Vagina (tissue), 2 donors: ENCODE measurements around the gene PDE7B. TPM values are rescaled to one million over a fixed set of nuclear protein-coding genes. Genes with fewer than 3 reads are reported as not detected.
"Not testable (repeated sequence)": the region's sequence is repeated elsewhere in the genome, so short reads cannot be mapped to it uniquely, and the experiment has no call there.

Source experiments
- DNase-seq, 2 donors: peaks; one replicate each; pipeline ENCODE4 v3.0.0-alpha.2; 2017; ENCODE audit errors: extremely low spot score in 2 of 2
- H3K27ac ChIP-seq: fragments of 200-600 bp; sonication (generic); one replicate; pipeline ENCODE4 v1.5.1; 2019
- H3K27me3 ChIP-seq: fragments of 200-600 bp; sonication (generic); one replicate; pipeline ENCODE4 v1.5.1; 2019
- H3K36me3 ChIP-seq, 2 donors: fragments of 200-600 bp; sonication (generic); one replicate each; pipeline ENCODE4 v1.5.1; 2017 to 2019
- H3K4me1 ChIP-seq: fragments of 200-600 bp; sonication (generic); one replicate; pipeline ENCODE4 v1.5.1; 2019
- H3K4me3 ChIP-seq, 2 donors: fragments of 200-600 bp; sonication (generic); 1 replicate in 1 of 2; 2 replicates in 1 of 2; pipeline ENCODE4 v1.5.1; 2016 to 2019
- H3K9me3 ChIP-seq: fragments of 200-600 bp; sonication (generic); one replicate; pipeline ENCODE4 v1.5.1; 2019
- POLR2A ChIP-seq, 2 donors: fragments of 450-650 bp; IDR thresholded peaks; one replicate each; pipeline ENCODE4 v1.6.1; 2017; ENCODE audit warnings: antibody characterized with exemption in 2 of 2, mild to moderate bottlenecking in 2 of 2, moderate library complexity in 2 of 2
- POLR2AphosphoS5 ChIP-seq, 2 donors: sonication (generic); formaldehyde crosslinking; IDR thresholded peaks; one replicate each; pipeline ENCODE4 v1.9.0; 2017; ENCODE audit warnings: antibody characterized with exemption in 2 of 2, mild to moderate bottlenecking in 2 of 2, low read depth in 1 of 2; ENCODE audit not compliant: insufficient read depth in 1 of 2
- intact Hi-C: fragments of 100-400 bp; cut with DNase I; formaldehyde crosslinking; loops from one replicate; pipeline ENCODE4 v1.15.1; 2023
- total RNA-seq: library from RNA; depleted of rRNA; stranded (reverse); fragments of >200 nt; gene quantifications from one replicate; pipeline ENCODE4 v1.2.3, GENCODE V29; 2016
- TF ChIP-seq, protein P1 (sequence below), 3 experiments: fragments of 450-650 bp in 2 of 3; fragments of 200-600 bp in 1 of 3; sonication (generic) in 1 of 3; IDR thresholded peaks; one replicate each; pipeline ENCODE4 v1.5.1; 2017 to 2019; ENCODE audit warnings: antibody characterized with exemption in 3 of 3, mild to moderate bottlenecking in 2 of 3, moderate library complexity in 2 of 3

Gene PDE7B
- total RNA-seq, 1 donor from 2014 or later = 6.9 TPM

DNA sequence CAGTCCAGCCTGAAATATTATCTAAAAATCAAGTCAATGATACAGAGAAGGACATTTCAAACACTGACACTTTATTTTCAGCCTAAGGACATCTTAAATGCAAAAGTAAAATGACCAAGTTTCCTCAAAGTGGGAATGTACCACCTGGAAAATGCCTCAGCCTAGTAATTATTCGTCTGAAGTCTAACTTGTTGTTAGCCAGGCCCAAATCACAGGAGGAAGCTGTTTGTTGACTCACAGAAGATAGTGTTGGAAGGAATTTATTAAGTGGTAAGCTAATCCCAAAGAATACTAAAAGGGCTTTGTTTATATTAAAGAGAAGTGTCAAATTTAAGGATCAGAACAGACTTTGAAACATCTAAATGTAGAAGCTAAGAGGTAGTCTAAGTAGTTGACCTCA is 2.5 kb downstream of the PDE7B start:
- H3K27ac ChIP-seq = no peak overlapping the region
- no peak for DNase-seq
- H3K9me3 ChIP-seq = no peaks in the 10 kb centered on the region
- intact Hi-C loops = no loop called here
- H3K4me3 ChIP-seq = no peak overlapping the region
- no peaks in the 10 kb centered on the region for H3K27me3 ChIP-seq
- TF ChIP-seq POLR2A (IDR thresholded peaks at IDR 0.05) (no peak), POLR2AphosphoS5 (IDR thresholded peaks at IDR 0.05; ENCODE audit: insufficient read depth in 1 of 2, low read depth in 1 of 2) (no peak)
- TF ChIP-seq, protein P1, sequence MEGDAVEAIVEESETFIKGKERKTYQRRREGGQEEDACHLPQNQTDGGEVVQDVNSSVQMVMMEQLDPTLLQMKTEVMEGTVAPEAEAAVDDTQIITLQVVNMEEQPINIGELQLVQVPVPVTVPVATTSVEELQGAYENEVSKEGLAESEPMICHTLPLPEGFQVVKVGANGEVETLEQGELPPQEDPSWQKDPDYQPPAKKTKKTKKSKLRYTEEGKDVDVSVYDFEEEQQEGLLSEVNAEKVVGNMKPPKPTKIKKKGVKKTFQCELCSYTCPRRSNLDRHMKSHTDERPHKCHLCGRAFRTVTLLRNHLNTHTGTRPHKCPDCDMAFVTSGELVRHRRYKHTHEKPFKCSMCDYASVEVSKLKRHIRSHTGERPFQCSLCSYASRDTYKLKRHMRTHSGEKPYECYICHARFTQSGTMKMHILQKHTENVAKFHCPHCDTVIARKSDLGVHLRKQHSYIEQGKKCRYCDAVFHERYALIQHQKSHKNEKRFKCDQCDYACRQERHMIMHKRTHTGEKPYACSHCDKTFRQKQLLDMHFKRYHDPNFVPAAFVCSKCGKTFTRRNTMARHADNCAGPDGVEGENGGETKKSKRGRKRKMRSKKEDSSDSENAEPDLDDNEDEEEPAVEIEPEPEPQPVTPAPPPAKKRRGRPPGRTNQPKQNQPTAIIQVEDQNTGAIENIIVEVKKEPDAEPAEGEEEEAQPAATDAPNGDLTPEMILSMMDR (IDR thresholded peaks at IDR 0.05) = no peak
- no peaks in the 10 kb centered on the region for H3K36me3 ChIP-seq
- peaks cover 10% of the 10 kb centered on the region for H3K4me1 ChIP-seq

- TF ChIP-seq POLR2A (IDR thresholded peaks at IDR 0.05) (no peak), POLR2AphosphoS5 (IDR thresholded peaks at IDR 0.05; ENCODE audit: insufficient read depth in 1 of 2, low read depth in 1 of 2) (no peak)
- TF ChIP-seq, protein P1 (IDR thresholded peaks at IDR 0.05) = no peak
- no peak for DNase-seq
- H3K4me1 ChIP-seq = peaks cover 10% of the 10 kb centered on the region
- H3K4me3 ChIP-seq = no peak overlapping the region
- no peaks in the 10 kb centered on the region for H3K27me3 ChIP-seq
- H3K27ac ChIP-seq = no peak overlapping the region
- no peaks in the 10 kb centered on the region for H3K9me3 ChIP-seq
- H3K36me3 ChIP-seq = no peaks in the 10 kb centered on the region
- intact Hi-C loops = no loop called here
These were observed 3.3 kb downstream of the PDE7B start for GRCh38 chr6:135854799-135855198.

DNA sequence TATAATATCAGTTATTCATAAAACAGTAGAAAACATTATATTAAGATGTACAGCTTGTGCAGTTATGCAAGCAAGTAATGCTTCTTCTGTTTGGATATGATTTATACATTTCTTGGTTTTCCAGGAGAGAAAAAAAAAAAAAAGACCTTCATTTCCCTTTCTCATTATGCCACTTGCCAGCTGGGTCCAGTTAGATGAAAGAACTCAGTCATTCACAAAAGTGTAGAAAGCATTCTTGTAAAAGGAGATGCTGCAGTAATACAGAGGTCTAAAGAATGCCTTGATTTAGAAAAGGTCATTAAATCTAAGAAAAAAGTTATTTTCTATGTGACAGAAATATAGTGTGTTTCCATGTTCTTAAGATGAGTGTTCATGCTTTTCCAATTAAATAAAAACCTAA is 7.4 kb downstream of the PDE7B start:
- Histone ChIP-seq H3K4me1 (peaks cover 6% of the 10 kb centered on the region), H3K9me3 (no peaks in the 10 kb centered on the region), H3K4me3 (no peak overlapping the region), H3K36me3 (no peaks in the 10 kb centered on the region), H3K27me3 (no peaks in the 10 kb centered on the region), H3K27ac (no peak overlapping the region)
- no peak for DNase-seq
- intact Hi-C loops = no loop called here
- TF ChIP-seq, protein P1 (IDR thresholded peaks at IDR 0.05) = no peak
- TF ChIP-seq POLR2A (IDR thresholded peaks at IDR 0.05) = no peak
- TF ChIP-seq POLR2AphosphoS5 (IDR thresholded peaks at IDR 0.05; ENCODE audit: insufficient read depth in 1 of 2, low read depth in 1 of 2) = no peak

DNA sequence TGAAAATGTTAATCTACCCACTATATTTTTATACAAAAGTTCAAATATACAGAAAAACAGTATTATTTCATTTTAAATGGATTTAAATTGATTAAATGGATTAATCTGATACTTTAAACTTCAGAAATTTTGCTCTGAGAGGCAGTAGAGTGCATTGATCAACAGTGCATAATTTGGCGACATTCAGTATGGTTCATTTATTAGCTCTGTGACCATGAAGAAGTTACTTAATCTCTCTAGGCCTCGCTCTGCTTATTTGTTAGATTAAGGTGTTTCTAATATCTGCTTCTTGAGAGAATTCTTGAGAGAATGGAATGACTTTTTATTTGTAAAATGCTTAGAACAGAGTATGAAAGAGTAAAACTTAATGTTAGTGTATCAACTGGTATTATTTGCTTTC is 8.9 kb downstream of the PDE7B start:
- TF ChIP-seq POLR2A (IDR thresholded peaks at IDR 0.05) = no peak
- TF ChIP-seq, protein P1 (IDR thresholded peaks at IDR 0.05) = no peak
- TF ChIP-seq POLR2AphosphoS5 (IDR thresholded peaks at IDR 0.05; ENCODE audit: insufficient read depth in 1 of 2, low read depth in 1 of 2) = no peak
- Histone ChIP-seq H3K27me3 (no peaks in the 10 kb centered on the region), H3K9me3 (no peaks in the 10 kb centered on the region), H3K4me1 (no peaks in the 10 kb centered on the region), H3K4me3 (no peak overlapping the region), H3K27ac (no peak overlapping the region), H3K36me3 (no peaks in the 10 kb centered on the region)
- no peak for DNase-seq
- intact Hi-C loops = no loop called here

- Histone ChIP-seq H3K27me3 (no peaks in the 10 kb centered on the region), H3K27ac (no peak overlapping the region), H3K36me3 (no peaks in the 10 kb centered on the region), H3K4me3 (no peak overlapping the region), H3K4me1 (no peaks in the 10 kb centered on the region), H3K9me3 (no peaks in the 10 kb centered on the region)
- intact Hi-C loops = no loop called here
- TF ChIP-seq, protein P1 (IDR thresholded peaks at IDR 0.05) = no peak
- no peak for TF ChIP-seq POLR2A (IDR thresholded peaks at IDR 0.05)
- no peak for TF ChIP-seq POLR2AphosphoS5 (IDR thresholded peaks at IDR 0.05; ENCODE audit: insufficient read depth in 1 of 2, low read depth in 1 of 2)
- no peak for DNase-seq
These were observed 9.7 kb downstream of the PDE7B start for GRCh38 chr6:135861189-135861588.

DNA sequence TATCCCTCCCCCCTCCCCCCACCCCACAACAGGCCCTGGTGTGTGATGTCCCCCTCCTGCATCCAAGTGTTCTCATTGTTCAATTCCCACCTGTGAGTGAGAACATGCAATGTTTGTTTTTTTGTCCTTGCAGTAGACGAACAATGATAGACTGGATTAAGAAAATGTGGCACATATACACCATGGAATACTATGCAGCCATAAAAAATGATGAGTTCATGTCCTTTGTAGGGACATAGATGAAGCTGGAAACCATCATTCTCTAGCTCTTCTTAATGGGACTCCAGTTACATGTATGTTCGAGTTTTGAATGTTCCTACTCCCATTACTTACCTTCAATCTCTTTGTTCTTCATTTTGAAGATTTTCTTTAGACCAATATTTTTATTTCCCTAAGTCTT is 13.4 kb downstream of the PDE7B start:
- intact Hi-C loops, H3K27ac ChIP-seq, H3K9me3 ChIP-seq, DNase-seq, H3K27me3 ChIP-seq, H3K4me3 ChIP-seq, H3K4me1 ChIP-seq, H3K36me3 ChIP-seq: not testable (repeated sequence)
